GM12878 (cell line): ENCODE results near the gene KCNJ10. TPM values are rescaled to one million over a fixed set of nuclear protein-coding genes. Genes with fewer than 3 reads are reported as not detected.

Experiments
- ATAC-seq: fragments of 200-7000 bp; cut with Tn5 transposase; 3 replicates; pipeline ENCODE4 v1.9.1; 2020; ENCODE audit warnings: mild to moderate bottlenecking, moderate library complexity
- BruUV-seq: library from RNA; stranded (reverse); fragments of 400-500 nt; replicated peaks from 2 replicates; lab custom pipeline; 2021; lab: Mats Ljungman, UMichigan
- CTCF ChIA-PET: fragments of 300-600 bp; sonication (Branson Sonifier 250); formaldehyde crosslinking; extraction: SDS; loops from one replicate; lab custom pipeline; 2021; ENCODE audit warnings: inconsistent platforms; lab: Yijun Ruan, JAX
- POLR2A ChIA-PET: fragments of 350-600 bp; formaldehyde crosslinking; extraction: SDS; loops from one replicate; lab custom pipeline; 2021; ENCODE audit warnings: inconsistent platforms; lab: Charles Lee
- RAD21 ChIA-PET: fragments of 300-600 bp; sonication (Branson Sonifier 250); formaldehyde crosslinking; loops from one replicate; lab custom pipeline; 2023; ENCODE audit warnings: antibody characterized with exemption; ENCODE audit not compliant: unreplicated experiment; lab: Charles Lee
- SMC1A ChIA-PET: fragments of 300-600 bp; sonication (Branson Sonifier 250); formaldehyde crosslinking; loops from one replicate; lab custom pipeline; 2023; ENCODE audit not compliant: unreplicated experiment, uncharacterized antibody; lab: Charles Lee
- DNase-seq: peaks from one replicate; pipeline ENCODE4 v3.0.0-alpha.2; 2011; ENCODE audit warnings: low read depth, low spot score
- FAIRE-seq: peaks from 3 replicates; lab custom pipeline; 2011; peaks lifted over from hg19 to GRCh38; lab: Jason Lieb, UNC
- H2AFZ ChIP-seq: 2 replicates; pipeline ENCODE4 v1.6.0; 2011; ENCODE audit warnings: low read depth, low read length, control low read depth; ENCODE audit not compliant: control insufficient read depth
- H3K27ac ChIP-seq: 2 replicates; pipeline ENCODE4 v1.5.1; 2011; ENCODE audit warnings: control low read depth; ENCODE audit not compliant: control insufficient read depth, insufficient read depth
- H3K27me3 ChIP-seq, 2 experiments: replicated peaks in 1 of 2; 2 replicates each; pipeline versions ENCODE4 v1.6.0 to v1.6.1; 2011; ENCODE audit warnings: low read length in 1 of 2; ENCODE audit not compliant: control insufficient read depth in 2 of 2, insufficient read depth in 2 of 2
- H3K36me3 ChIP-seq, 2 experiments: 2 replicates each; pipeline ENCODE4 v1.5.1; 2011; ENCODE audit warnings: low read length in 1 of 2; ENCODE audit not compliant: control insufficient read depth in 2 of 2, insufficient read depth in 2 of 2
- H3K4me1 ChIP-seq: 2 replicates; pipeline ENCODE4 v1.6.1; 2011; ENCODE audit warnings: mild to moderate bottlenecking, low read length, moderate library complexity, mixed read lengths; ENCODE audit not compliant: control insufficient read depth, insufficient read depth
- H3K4me2 ChIP-seq: 2 replicates; pipeline ENCODE4 v1.6.0; 2011; ENCODE audit warnings: control low read depth; ENCODE audit not compliant: control insufficient read depth, insufficient read depth
- H3K4me3 ChIP-seq: fragments of 200-600 bp; sonication (generic); 2 replicates; pipeline ENCODE4 v1.5.1; 2016
- H3K79me2 ChIP-seq: 2 replicates; pipeline ENCODE4 v1.6.0; 2011; ENCODE audit warnings: low read length; ENCODE audit not compliant: control insufficient read depth, insufficient read depth
- H3K9ac ChIP-seq: 2 replicates; pipeline ENCODE4 v1.8.0; 2011; ENCODE audit warnings: low read length, control low read depth, mixed read lengths; ENCODE audit not compliant: control insufficient read depth, insufficient read depth
- H3K9me3 ChIP-seq: replicated peaks from 3 replicates; pipeline ENCODE4 v1.5.1; 2011; ENCODE audit warnings: mild to moderate bottlenecking, low read length; ENCODE audit not compliant: control insufficient read depth, insufficient read depth
- H4K20me1 ChIP-seq: 2 replicates; pipeline ENCODE4 v1.6.0; 2011; ENCODE audit not compliant: control insufficient read depth, insufficient read depth
- BMI1 ChIP-seq: fragments of 450-650 bp; IDR thresholded peaks from 2 replicates; pipeline ENCODE4 v1.6.1; 2016; ENCODE audit warnings: mild to moderate bottlenecking, moderate library complexity, borderline replicate concordance
- CBX3 ChIP-seq: fragments of 200-600 bp; sonication (generic); IDR thresholded peaks from 2 replicates; pipeline ENCODE4 v1.6.1; 2016; ENCODE audit warnings: low read depth, borderline replicate concordance
- IRF3 ChIP-seq: fragments of 450-650 bp; IDR thresholded peaks from 2 replicates; pipeline ENCODE4 v1.6.1; 2014; ENCODE audit warnings: mild to moderate bottlenecking
- MEF2B ChIP-seq: fragments of 450-650 bp; IDR thresholded peaks from 2 replicates; pipeline ENCODE4 v1.6.1; 2018; ENCODE audit warnings: mild to moderate bottlenecking, moderate library complexity; ENCODE audit not compliant: partially characterized antibody, poor library complexity, severe bottlenecking
- PAX8 ChIP-seq: fragments of 450-650 bp; IDR thresholded peaks from 2 replicates; pipeline ENCODE4 v1.6.1; 2017; ENCODE audit warnings: mild to moderate bottlenecking, moderate library complexity
- REST ChIP-seq: IDR thresholded peaks from 2 replicates; pipeline ENCODE4 v1.6.1; 2012; ENCODE audit warnings: mild to moderate bottlenecking, low read depth, low read length
- SMAD5 ChIP-seq: IDR thresholded peaks from 2 replicates; pipeline ENCODE4 v1.6.1; 2016; ENCODE audit warnings: antibody characterized with exemption, low read depth
- SMARCA5 ChIP-seq: fragments of 450-650 bp; IDR thresholded peaks from 2 replicates; pipeline ENCODE4 v1.6.1; 2017; ENCODE audit warnings: mild to moderate bottlenecking
- TAF1 ChIP-seq: IDR thresholded peaks from 2 replicates; pipeline ENCODE4 v1.6.1; 2011; ENCODE audit warnings: mild to moderate bottlenecking, low read depth, low read length, borderline replicate concordance
- ZBTB11 ChIP-seq: fragments of 450-650 bp; formaldehyde crosslinking; IDR thresholded peaks from 2 replicates; pipeline ENCODE4 v1.5.0; 2022; ENCODE audit warnings: mild to moderate bottlenecking, missing genetic modification characterization
- ZNF217 ChIP-seq: fragments of 450-650 bp; IDR thresholded peaks from 2 replicates; pipeline ENCODE4 v1.6.1; 2017; ENCODE audit warnings: antibody characterized with exemption, mild to moderate bottlenecking
- ZNF24 ChIP-seq: fragments of 450-650 bp; IDR thresholded peaks from 2 replicates; pipeline ENCODE4 v1.6.1; 2017; ENCODE audit warnings: antibody characterized with exemption, mild to moderate bottlenecking
- WGBS: methylation state at CpG from one replicate; pipeline ENCODE4 v1.1.6; 2016; ENCODE audit warnings: low lambda C conversion rate; ENCODE audit not compliant: insufficient replicate concordance, insufficient coverage; ENCODE audit errors: missing lambda C conversion rate; 5-methylcytosine and 5-hydroxymethylcytosine counted together
- in situ Hi-C: fragments of 300-500 bp; cut with MboI; formaldehyde crosslinking; loops from 9 replicates; pipeline ENCODE4 v1.14.3; 2018; ENCODE audit warnings: mixed read lengths
- intact Hi-C: fragments of 100-400 bp; cut with micrococcal nuclease; formaldehyde crosslinking; loops from one replicate; pipeline ENCODE4 v1.14.2; 2022; ENCODE audit not compliant: unreplicated experiment
- polyA plus RNA-seq, 11 experiments: library from polyadenylated mRNA; depleted of rRNA in 4 of 11; unstranded in 6 of 11; stranded (reverse) in 5 of 11; fragments of >200 nt; fragmentation: Nextera tagmentation in 4 of 11; fragmentation: Illumina TruSeq in 1 of 11; extraction: Ambion mirVana in 4 of 11; extraction: Trizol in 1 of 11; gene quantifications; 1 replicate in 1 of 11; 2 replicates in 10 of 11; pipeline versions ENCODE4 v1.2.1 to v1.2.3, GENCODE V29; 2011 to 2016; ENCODE audit warnings: inconsistent platforms in 2 of 11, missing spikeins in 2 of 11, low read depth in 1 of 11
- total RNA-seq, 4 experiments: library from RNA; depleted of rRNA in 3 of 4; stranded (reverse); fragments of >200 nt in 3 of 4; fragmentation: Illumina TruSeq in 1 of 4; extraction: Trizol in 1 of 4; gene quantifications; 2 replicates each; pipeline versions ENCODE4 v1.2.1 to v1.2.3, GENCODE V29; 2013 to 2021

The KCNJ10 gene
- total and polyA plus RNA-seq, 10 of the 15 experiments (the other 5 are each of a cell fraction or from before 2014, with no cell fraction given): 0.01 to 0.29 (median 0.09) TPM; not detected in 2

- Histone ChIP-seq H3K4me1 (no peaks in the 10 kb centered on the region), H3K9me3 (no peaks in the 10 kb centered on the region), H3K79me2 (no peaks in the 10 kb centered on the region), H3K36me3 (no peaks in the 10 kb centered on the region), H3K9ac (no peak overlapping the region), H3K4me3 (no peak overlapping the region), H3K4me2 (no peak overlapping the region), H3K27ac (no peak overlapping the region), H3K27me3 (peaks cover 4 to 5% of the 10 kb centered on the region in 2 experiments), H4K20me1 (no peaks in the 10 kb centered on the region), H2AFZ (no peak overlapping the region)
- ChIA-PET SMC1A (interaction anchor here (3.1 kb wide), 1 partner anchor 55 kb away, joined by 11 read pairs; no protein-coding TSS in a partner anchor), CTCF (interaction anchor here (0.6 kb wide), 1 partner anchor 55 kb away, joined by 3 read pairs; no protein-coding TSS in a partner anchor), POLR2A (no interaction called here), RAD21 (no interaction called here)
- ATAC-seq (no peak), FAIRE-seq (no peak), DNase-seq (no peak)
- in situ Hi-C loops: no loop called here
- intact Hi-C loops: no loop called here
- WGBS: 6% methylated on average over 2 of the region's 2 CpGs
- TF ChIP-seq BMI1 (no peak), ZNF24 (no peak), CBX3 (no peak), SMARCA5 (no peak), IRF3 (no peak), SMAD5 (no peak), TAF1 (no peak), ZBTB11 (CRISPR knock-in tag) (no peak), ZNF217 (no peak), REST (no peak), PAX8 (no peak), MEF2B (no peak)
- BruUV-seq: no TSS peak
These were observed 118.9 kb downstream of the KCNJ10 start for GRCh38 chr1:159951016-159951415.
